WTC11 (cell line): Measurements from ENCODE around the gene PIAS2. TPM values are rescaled to one million over a fixed set of nuclear protein-coding genes. Genes with fewer than 3 reads are reported as not detected.
"Not testable (repeated sequence)": the region's sequence is repeated elsewhere in the genome, so short reads cannot be mapped to it uniquely, and the experiment has no call there.

Source experiments
- ATAC-seq: fragments of 200-7000 bp; cut with Tn5 transposase; 2 replicates; pipeline ENCODE4 v1.10.0; 2021; ENCODE audit warnings: mild to moderate bottlenecking, moderate library complexity
- CTCF ChIA-PET: fragments of 300-600 bp; sonication (Branson Sonifier 250); formaldehyde crosslinking; loops from one replicate; lab custom pipeline; 2021; ENCODE audit warnings: antibody characterized with exemption; lab: Charles Lee
- POLR2A ChIA-PET: fragments of 350-600 bp; sonication (Branson Sonifier 250); formaldehyde crosslinking; loops from one replicate; lab custom pipeline; 2021; ENCODE audit warnings: antibody characterized with exemption; lab: Charles Lee
- DNase-seq: peaks from one replicate; pipeline ENCODE4 v3.0.0; 2021; ENCODE audit warnings: low spot score
- H3K27ac Mint-ChIP-seq: 2 replicates; pipeline ENCODE4 v1.8.0; 2021; ENCODE audit warnings: mixed read lengths
- H3K27me3 Mint-ChIP-seq: 2 replicates; pipeline ENCODE4 v1.8.0; 2021; ENCODE audit warnings: low read depth, mild to moderate bottlenecking, moderate library complexity, mixed read lengths
- H3K36me3 Mint-ChIP-seq: 2 replicates; pipeline ENCODE4 v1.8.0; 2021; ENCODE audit warnings: mixed read lengths
- H3K4me1 Mint-ChIP-seq: 2 replicates; pipeline ENCODE4 v1.8.0; 2022; ENCODE audit warnings: mixed read lengths
- H3K4me3 Mint-ChIP-seq: 2 replicates; pipeline ENCODE4 v1.8.0; 2021; ENCODE audit warnings: mild to moderate bottlenecking, moderate library complexity, mixed read lengths
- H3K9me3 Mint-ChIP-seq: 2 replicates; pipeline ENCODE4 v1.8.0; 2021; ENCODE audit warnings: mixed read lengths
- ELF4 ChIP-seq: sonication (generic); formaldehyde crosslinking; IDR thresholded peaks from 2 replicates; pipeline ENCODE4 v1.8.1; 2022; ENCODE audit warnings: low read depth, mild to moderate bottlenecking, moderate library complexity, missing genetic modification reagents
- EMX1 ChIP-seq: fragments of 250-450 bp; sonication (Bioruptor Pico); IDR thresholded peaks from 2 replicates; pipeline ENCODE4 v1.8.0; 2021; ENCODE audit warnings: mild to moderate bottlenecking
- ETV6 ChIP-seq: sonication (generic); formaldehyde crosslinking; IDR thresholded peaks from 2 replicates; pipeline ENCODE4 v1.8.1; 2022; ENCODE audit warnings: mild to moderate bottlenecking, missing genetic modification reagents
- GABPB1 ChIP-seq: sonication (generic); formaldehyde crosslinking; IDR thresholded peaks from 2 replicates; pipeline ENCODE4 v1.8.1; 2023; ENCODE audit warnings: mild to moderate bottlenecking, missing genetic modification reagents
- GTF2I ChIP-seq: fragments of 250-450 bp; sonication (Bioruptor Pico); conservative IDR thresholded peaks from 2 replicates; pipeline ENCODE4 v1.4.0; 2021; ENCODE audit warnings: mild to moderate bottlenecking
- IRF2 ChIP-seq: sonication (generic); formaldehyde crosslinking; IDR thresholded peaks from 2 replicates; pipeline ENCODE4 v1.8.0; 2022; ENCODE audit warnings: low read depth, missing genetic modification reagents, borderline replicate concordance
- KAT7 ChIP-seq: sonication (generic); formaldehyde crosslinking; IDR thresholded peaks from 2 replicates; pipeline ENCODE4 v1.8.1; 2023; ENCODE audit warnings: missing genetic modification reagents, mild to moderate bottlenecking, borderline replicate concordance
- MYBL2 ChIP-seq: sonication (generic); formaldehyde crosslinking; IDR thresholded peaks from 2 replicates; pipeline ENCODE4 v1.8.1; 2023; ENCODE audit warnings: mild to moderate bottlenecking, moderate library complexity, missing genetic modification reagents
- SMAD4 ChIP-seq: sonication (generic); formaldehyde crosslinking; IDR thresholded peaks from 2 replicates; pipeline ENCODE4 v1.8.0; 2022; ENCODE audit warnings: mild to moderate bottlenecking, missing genetic modification reagents
- TEAD4 ChIP-seq: sonication (generic); formaldehyde crosslinking; IDR thresholded peaks from 2 replicates; pipeline ENCODE4 v1.8.0; 2022; ENCODE audit warnings: mild to moderate bottlenecking, missing genetic modification reagents
- ZNF317 ChIP-seq: sonication (generic); formaldehyde crosslinking; IDR thresholded peaks from 2 replicates; pipeline ENCODE4 v1.8.1; 2023; ENCODE audit warnings: low read depth, mild to moderate bottlenecking, moderate library complexity, missing genetic modification reagents, borderline replicate concordance
- ZNF416 ChIP-seq: fragments of 250-450 bp; sonication (Bioruptor Pico); IDR thresholded peaks from 2 replicates; pipeline ENCODE4 v1.9.0; 2021; ENCODE audit warnings: mild to moderate bottlenecking, inconsistent platforms
- total RNA-seq: library from RNA; stranded (reverse); gene quantifications from 3 replicates; pipeline ENCODE4 v1.2.3, GENCODE V29; 2021
- TF ChIP-seq, protein P1 (sequence below): sonication (generic); formaldehyde crosslinking; IDR thresholded peaks from 2 replicates; pipeline ENCODE4 v1.8.1; 2023; ENCODE audit warnings: mild to moderate bottlenecking, missing genetic modification reagents, borderline replicate concordance
- TF ChIP-seq, protein P2 (sequence below): sonication (generic); formaldehyde crosslinking; IDR thresholded peaks from 2 replicates; pipeline ENCODE4 v1.8.1; 2023; ENCODE audit warnings: mild to moderate bottlenecking, missing genetic modification reagents
- TF ChIP-seq, protein P3 (sequence below): fragments of 200-600 bp; IDR thresholded peaks from 2 replicates; pipeline ENCODE4 v1.8.0; 2022; ENCODE audit warnings: antibody characterized with exemption
- TF ChIP-seq, protein P4 (sequence below): sonication (generic); formaldehyde crosslinking; IDR thresholded peaks from 2 replicates; pipeline ENCODE4 v1.8.1; 2022; ENCODE audit warnings: low read depth, mild to moderate bottlenecking, moderate library complexity, missing genetic modification reagents, borderline replicate concordance
- TF ChIP-seq, protein P5 (sequence below): sonication (generic); formaldehyde crosslinking; IDR thresholded peaks from 2 replicates; pipeline ENCODE4 v1.8.1; 2023; ENCODE audit warnings: mild to moderate bottlenecking, missing genetic modification reagents
- TF ChIP-seq, protein P6 (sequence below): sonication (generic); formaldehyde crosslinking; IDR thresholded peaks from 2 replicates; pipeline ENCODE4 v1.8.1; 2023; ENCODE audit warnings: mild to moderate bottlenecking, missing genetic modification reagents, moderate library complexity
- TF ChIP-seq, protein P7 (sequence below): sonication (generic); formaldehyde crosslinking; IDR thresholded peaks from 2 replicates; pipeline ENCODE4 v1.8.0; 2022; ENCODE audit warnings: mild to moderate bottlenecking, missing genetic modification reagents
- TF ChIP-seq, protein P8 (sequence below): sonication (generic); formaldehyde crosslinking; IDR thresholded peaks from 2 replicates; pipeline ENCODE4 v1.8.0; 2022; ENCODE audit warnings: mild to moderate bottlenecking, missing genetic modification reagents

PIAS2 gene
- total RNA-seq, 1 experiment from 2014 or later, result 50.7 TPM

DNA sequence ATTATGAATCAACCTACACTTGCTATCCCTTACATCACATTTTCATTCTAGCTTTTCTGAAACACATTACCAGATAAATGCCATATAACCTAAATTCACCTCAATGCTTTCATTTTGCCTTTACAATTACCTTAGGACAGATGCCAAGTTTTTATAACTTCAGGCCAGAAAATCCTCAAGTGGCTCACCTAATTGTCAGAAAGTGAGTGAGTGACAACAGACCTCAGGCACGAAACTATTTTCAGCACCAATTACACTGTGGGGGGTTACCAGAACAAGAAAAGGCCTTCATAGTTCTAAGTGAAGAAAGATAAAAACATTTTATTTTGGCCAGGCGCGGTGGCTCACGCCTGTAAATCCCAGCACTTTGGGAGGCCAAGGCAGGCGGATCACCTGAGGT, 108.2 kb downstream of the PIAS2 start (continued):
- TF ChIP-seq, protein P1, sequence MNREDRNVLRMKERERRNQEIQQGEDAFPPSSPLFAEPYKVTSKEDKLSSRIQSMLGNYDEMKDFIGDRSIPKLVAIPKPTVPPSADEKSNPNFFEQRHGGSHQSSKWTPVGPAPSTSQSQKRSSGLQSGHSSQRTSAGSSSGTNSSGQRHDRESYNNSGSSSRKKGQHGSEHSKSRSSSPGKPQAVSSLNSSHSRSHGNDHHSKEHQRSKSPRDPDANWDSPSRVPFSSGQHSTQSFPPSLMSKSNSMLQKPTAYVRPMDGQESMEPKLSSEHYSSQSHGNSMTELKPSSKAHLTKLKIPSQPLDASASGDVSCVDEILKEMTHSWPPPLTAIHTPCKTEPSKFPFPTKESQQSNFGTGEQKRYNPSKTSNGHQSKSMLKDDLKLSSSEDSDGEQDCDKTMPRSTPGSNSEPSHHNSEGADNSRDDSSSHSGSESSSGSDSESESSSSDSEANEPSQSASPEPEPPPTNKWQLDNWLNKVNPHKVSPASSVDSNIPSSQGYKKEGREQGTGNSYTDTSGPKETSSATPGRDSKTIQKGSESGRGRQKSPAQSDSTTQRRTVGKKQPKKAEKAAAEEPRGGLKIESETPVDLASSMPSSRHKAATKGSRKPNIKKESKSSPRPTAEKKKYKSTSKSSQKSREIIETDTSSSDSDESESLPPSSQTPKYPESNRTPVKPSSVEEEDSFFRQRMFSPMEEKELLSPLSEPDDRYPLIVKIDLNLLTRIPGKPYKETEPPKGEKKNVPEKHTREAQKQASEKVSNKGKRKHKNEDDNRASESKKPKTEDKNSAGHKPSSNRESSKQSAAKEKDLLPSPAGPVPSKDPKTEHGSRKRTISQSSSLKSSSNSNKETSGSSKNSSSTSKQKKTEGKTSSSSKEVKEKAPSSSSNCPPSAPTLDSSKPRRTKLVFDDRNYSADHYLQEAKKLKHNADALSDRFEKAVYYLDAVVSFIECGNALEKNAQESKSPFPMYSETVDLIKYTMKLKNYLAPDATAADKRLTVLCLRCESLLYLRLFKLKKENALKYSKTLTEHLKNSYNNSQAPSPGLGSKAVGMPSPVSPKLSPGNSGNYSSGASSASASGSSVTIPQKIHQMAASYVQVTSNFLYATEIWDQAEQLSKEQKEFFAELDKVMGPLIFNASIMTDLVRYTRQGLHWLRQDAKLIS (CRISPR knock-in tag), result no peak
- TF ChIP-seq, protein P2, sequence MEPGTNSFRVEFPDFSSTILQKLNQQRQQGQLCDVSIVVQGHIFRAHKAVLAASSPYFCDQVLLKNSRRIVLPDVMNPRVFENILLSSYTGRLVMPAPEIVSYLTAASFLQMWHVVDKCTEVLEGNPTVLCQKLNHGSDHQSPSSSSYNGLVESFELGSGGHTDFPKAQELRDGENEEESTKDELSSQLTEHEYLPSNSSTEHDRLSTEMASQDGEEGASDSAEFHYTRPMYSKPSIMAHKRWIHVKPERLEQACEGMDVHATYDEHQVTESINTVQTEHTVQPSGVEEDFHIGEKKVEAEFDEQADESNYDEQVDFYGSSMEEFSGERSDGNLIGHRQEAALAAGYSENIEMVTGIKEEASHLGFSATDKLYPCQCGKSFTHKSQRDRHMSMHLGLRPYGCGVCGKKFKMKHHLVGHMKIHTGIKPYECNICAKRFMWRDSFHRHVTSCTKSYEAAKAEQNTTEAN, result no peak
- no peak for TF ChIP-seq EMX1 (CRISPR knock-in tag)
- TF ChIP-seq, protein P3, sequence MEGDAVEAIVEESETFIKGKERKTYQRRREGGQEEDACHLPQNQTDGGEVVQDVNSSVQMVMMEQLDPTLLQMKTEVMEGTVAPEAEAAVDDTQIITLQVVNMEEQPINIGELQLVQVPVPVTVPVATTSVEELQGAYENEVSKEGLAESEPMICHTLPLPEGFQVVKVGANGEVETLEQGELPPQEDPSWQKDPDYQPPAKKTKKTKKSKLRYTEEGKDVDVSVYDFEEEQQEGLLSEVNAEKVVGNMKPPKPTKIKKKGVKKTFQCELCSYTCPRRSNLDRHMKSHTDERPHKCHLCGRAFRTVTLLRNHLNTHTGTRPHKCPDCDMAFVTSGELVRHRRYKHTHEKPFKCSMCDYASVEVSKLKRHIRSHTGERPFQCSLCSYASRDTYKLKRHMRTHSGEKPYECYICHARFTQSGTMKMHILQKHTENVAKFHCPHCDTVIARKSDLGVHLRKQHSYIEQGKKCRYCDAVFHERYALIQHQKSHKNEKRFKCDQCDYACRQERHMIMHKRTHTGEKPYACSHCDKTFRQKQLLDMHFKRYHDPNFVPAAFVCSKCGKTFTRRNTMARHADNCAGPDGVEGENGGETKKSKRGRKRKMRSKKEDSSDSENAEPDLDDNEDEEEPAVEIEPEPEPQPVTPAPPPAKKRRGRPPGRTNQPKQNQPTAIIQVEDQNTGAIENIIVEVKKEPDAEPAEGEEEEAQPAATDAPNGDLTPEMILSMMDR, result no peak
- no peak for TF ChIP-seq ZNF416
- no peak for TF ChIP-seq MYBL2 (CRISPR knock-in tag)
- no peak for TF ChIP-seq GABPB1 (CRISPR knock-in tag)
- no peak for TF ChIP-seq ELF4 (CRISPR knock-in tag)

DNA sequence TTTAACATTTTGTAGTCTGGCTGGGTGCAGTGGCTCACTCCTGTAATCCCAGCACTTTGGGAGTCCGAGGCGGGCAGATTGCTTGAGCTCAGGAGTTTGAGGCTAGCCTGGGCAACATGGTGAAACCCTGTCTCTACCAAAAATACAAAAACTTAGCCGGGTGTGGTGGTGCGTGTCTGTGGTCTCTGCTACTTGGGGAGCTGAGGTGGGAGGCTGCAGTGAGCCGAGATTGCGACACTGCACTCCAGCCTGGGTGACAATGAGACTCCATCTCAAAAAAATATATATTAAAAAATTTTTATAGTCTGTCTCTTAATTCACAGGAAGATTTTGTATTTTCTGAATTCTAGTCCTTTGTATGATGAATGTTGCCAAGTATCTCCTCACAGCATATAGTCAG, 121.4 kb downstream of the PIAS2 start:
- H3K36me3 Mint-ChIP-seq, H3K4me3 Mint-ChIP-seq, DNase-seq, ATAC-seq, H3K27me3 Mint-ChIP-seq, H3K27ac Mint-ChIP-seq, H3K9me3 Mint-ChIP-seq, POLR2A ChIA-PET: not testable (repeated sequence)
- H3K4me1 Mint-ChIP-seq, result peaks cover 16% of the 10 kb centered on the region
- CTCF ChIA-PET, result interaction anchor here (3.3 kb wide), 1 partner anchor 24 kb away, joined by 23 read pairs; no protein-coding TSS in a partner anchor

DNA sequence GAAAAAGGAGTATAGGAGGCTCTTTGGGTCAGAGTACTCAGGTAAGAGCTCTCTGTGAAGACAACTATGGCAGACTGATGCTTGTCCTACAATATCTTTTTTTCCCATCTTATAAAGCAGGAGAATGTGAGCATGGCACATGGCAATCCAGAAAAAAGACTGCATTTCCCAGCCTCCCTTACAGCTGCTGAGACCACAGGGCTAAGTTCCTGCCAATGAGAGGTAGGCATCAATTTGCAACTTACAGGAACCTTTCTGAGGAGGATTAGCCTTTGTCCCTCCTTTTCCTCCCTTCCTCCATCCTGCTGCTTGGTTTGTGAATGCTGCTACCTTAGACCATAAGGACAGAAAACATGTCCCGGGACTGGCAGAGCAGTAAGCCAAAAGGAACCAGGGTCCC, 122.7 kb downstream of the PIAS2 start:
- Mint-ChIP-seq H3K27ac (peak overlapping the region; percentile 7; the same call in 1 of the 2 replicates), H3K9me3 (peaks cover 18% of the 10 kb centered on the region), H3K4me1 (peaks cover 16% of the 10 kb centered on the region), H3K4me3 (no peak overlapping the region), H3K27me3 (no peaks in the 10 kb centered on the region), H3K36me3 (peaks cover 17% of the 10 kb centered on the region)
- DNase-seq (no peak), ATAC-seq (peak; percentile 89)
- ChIA-PET POLR2A (no interaction called here), CTCF (interaction anchor here (1.1 to 3.3 kb wide), 4 partner anchors 23 to 137 kb away, joined by 3 to 23 read pairs (median 6); no protein-coding TSS in a partner anchor)
- no peak for TF ChIP-seq ETV6 (CRISPR knock-in tag)
- TF ChIP-seq, protein P4, sequence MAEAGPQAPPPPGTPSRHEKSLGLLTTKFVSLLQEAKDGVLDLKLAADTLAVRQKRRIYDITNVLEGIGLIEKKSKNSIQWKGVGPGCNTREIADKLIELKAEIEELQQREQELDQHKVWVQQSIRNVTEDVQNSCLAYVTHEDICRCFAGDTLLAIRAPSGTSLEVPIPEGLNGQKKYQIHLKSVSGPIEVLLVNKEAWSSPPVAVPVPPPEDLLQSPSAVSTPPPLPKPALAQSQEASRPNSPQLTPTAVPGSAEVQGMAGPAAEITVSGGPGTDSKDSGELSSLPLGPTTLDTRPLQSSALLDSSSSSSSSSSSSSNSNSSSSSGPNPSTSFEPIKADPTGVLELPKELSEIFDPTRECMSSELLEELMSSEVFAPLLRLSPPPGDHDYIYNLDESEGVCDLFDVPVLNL (CRISPR knock-in tag), result no peak
- TF ChIP-seq, protein P5, sequence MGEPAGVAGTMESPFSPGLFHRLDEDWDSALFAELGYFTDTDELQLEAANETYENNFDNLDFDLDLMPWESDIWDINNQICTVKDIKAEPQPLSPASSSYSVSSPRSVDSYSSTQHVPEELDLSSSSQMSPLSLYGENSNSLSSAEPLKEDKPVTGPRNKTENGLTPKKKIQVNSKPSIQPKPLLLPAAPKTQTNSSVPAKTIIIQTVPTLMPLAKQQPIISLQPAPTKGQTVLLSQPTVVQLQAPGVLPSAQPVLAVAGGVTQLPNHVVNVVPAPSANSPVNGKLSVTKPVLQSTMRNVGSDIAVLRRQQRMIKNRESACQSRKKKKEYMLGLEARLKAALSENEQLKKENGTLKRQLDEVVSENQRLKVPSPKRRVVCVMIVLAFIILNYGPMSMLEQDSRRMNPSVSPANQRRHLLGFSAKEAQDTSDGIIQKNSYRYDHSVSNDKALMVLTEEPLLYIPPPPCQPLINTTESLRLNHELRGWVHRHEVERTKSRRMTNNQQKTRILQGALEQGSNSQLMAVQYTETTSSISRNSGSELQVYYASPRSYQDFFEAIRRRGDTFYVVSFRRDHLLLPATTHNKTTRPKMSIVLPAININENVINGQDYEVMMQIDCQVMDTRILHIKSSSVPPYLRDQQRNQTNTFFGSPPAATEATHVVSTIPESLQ (CRISPR knock-in tag), result no peak
- TF ChIP-seq SMAD4 (CRISPR knock-in tag), result no peak
- TF ChIP-seq, protein P6, sequence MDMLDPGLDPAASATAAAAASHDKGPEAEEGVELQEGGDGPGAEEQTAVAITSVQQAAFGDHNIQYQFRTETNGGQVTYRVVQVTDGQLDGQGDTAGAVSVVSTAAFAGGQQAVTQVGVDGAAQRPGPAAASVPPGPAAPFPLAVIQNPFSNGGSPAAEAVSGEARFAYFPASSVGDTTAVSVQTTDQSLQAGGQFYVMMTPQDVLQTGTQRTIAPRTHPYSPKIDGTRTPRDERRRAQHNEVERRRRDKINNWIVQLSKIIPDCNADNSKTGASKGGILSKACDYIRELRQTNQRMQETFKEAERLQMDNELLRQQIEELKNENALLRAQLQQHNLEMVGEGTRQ (CRISPR knock-in tag), result peak; percentile 78
- TF ChIP-seq, protein P7, sequence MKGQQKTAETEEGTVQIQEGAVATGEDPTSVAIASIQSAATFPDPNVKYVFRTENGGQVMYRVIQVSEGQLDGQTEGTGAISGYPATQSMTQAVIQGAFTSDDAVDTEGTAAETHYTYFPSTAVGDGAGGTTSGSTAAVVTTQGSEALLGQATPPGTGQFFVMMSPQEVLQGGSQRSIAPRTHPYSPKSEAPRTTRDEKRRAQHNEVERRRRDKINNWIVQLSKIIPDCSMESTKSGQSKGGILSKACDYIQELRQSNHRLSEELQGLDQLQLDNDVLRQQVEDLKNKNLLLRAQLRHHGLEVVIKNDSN (CRISPR knock-in tag), result peak; percentile 69; the same call in 1 of the 2 replicates
- no peak for TF ChIP-seq TEAD4 (CRISPR knock-in tag)
- TF ChIP-seq IRF2, result no peak
- TF ChIP-seq KAT7, result no peak
- TF ChIP-seq, protein P8, sequence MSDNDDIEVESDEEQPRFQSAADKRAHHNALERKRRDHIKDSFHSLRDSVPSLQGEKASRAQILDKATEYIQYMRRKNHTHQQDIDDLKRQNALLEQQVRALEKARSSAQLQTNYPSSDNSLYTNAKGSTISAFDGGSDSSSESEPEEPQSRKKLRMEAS, result peak; percentile 50; the same call in 1 of the 2 replicates
- no peak for TF ChIP-seq GTF2I (CRISPR knock-in tag)
- TF ChIP-seq ZNF317 (CRISPR knock-in tag), result no peak
